ENCODE measurements around the gene SETDB1. TPM values are rescaled to one million over a fixed set of nuclear protein-coding genes. Genes with fewer than 3 reads are reported as not detected.
"Not testable (repeated sequence)": the region's sequence is repeated elsewhere in the genome, so short reads cannot be mapped to it uniquely, and the experiment has no call there.

SETDB1 gene
- total and polyA plus RNA-seq, 4 experiments from 2014 or later: 9.8 to 72.6 (median 42.8) TPM

GRCh38 chr1:150927624-150928023, 1.5 kb downstream of the SETDB1 start:
- peak overlapping the region in 5 of 7 donors; percentile 17 to 97 (median 65) for H3K27ac Mint-ChIP-seq
- Histone ChIP-seq H3K9me3 (ENCODE audit: control insufficient read depth in 1 of 2, low read length in 2 of 2) (peaks cover 0 to 3% of the 10 kb centered on the region in 2 donors), H3K4me3 (ENCODE audit: low read length in 2 of 2) (no peak overlapping the region), H3K36me3 (ENCODE audit: insufficient read depth, low read length) (peaks cover 20% of the 10 kb centered on the region), H3K27me3 (ENCODE audit: insufficient read depth, low read length) (no peaks in the 10 kb centered on the region), H3K4me1 (ENCODE audit: insufficient read depth, low read length) (peaks cover 17% of the 10 kb centered on the region), H3K27ac (ENCODE audit: low read depth, low read length) (no peak overlapping the region)
- ChIA-PET POLR2A (ENCODE audit: partially characterized antibody) (interaction anchor here (1.2 to 1.5 kb wide), 2 partner anchors 49 to 162 kb away, joined by 3 read pairs; partner anchors contain the start of gene CTSS), CTCF (ENCODE audit: partially characterized antibody) (no interaction called here)
- intact Hi-C loops (cut with micrococcal nuclease): loop anchor here (2.0 to 10.0 kb wide), 2 partner anchors 163 to 299 kb away; partner anchors contain the start of genes CTSS and ENSA
- peaks cover 0 to 16% (median 6%) of the 10 kb centered on the region in 8 donors for H3K9me3 Mint-ChIP-seq
- peaks cover 47 to 52% of the 10 kb centered on the region in 2 donors for H3K36me3 Mint-ChIP-seq
- no peaks in the 10 kb centered on the region for H3K27me3 Mint-ChIP-seq
- H3K4me1 Mint-ChIP-seq: peaks cover 14 to 32% (median 24%) of the 10 kb centered on the region in 4 donors
- no peak for DNase-seq
- peak overlapping the region; percentile 32 to 96 (median 95) for H3K4me3 Mint-ChIP-seq

DNA sequence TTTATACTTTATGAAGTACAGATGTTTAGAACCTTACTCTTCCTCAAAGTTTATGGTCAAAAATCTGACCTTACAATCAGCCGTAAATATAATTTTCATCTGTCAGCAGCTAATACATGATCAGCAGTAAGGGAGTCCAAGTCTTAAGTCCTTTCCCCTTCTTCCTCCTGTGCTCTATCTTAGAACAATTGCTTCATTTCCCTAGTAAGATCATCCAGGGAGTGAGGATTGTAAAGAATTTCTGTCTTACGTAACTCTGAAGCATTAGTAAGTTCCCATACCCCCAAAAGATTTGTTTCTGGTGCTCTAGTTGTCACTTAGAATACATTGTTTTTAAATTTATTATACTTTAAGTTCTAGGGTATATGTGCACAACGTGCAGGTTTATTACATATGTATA, 2.1 kb downstream of the SETDB1 start:
- Mint-ChIP-seq H3K36me3 (peaks cover 49 to 52% of the 10 kb centered on the region in 2 donors), H3K27ac (peak overlapping the region in 2 of 7 donors; percentile 3 to 57), H3K27me3 (no peaks in the 10 kb centered on the region), H3K9me3 (peaks cover 0 to 17% (median 6%) of the 10 kb centered on the region in 8 donors), H3K4me1 (peaks cover 14 to 29% (median 24%) of the 10 kb centered on the region in 4 donors), H3K4me3 (peak overlapping the region in 7 of 8 donors; percentile 3 to 64 (median 49))
- Histone ChIP-seq H3K4me3 (ENCODE audit: low read length in 2 of 2) (no peak overlapping the region), H3K9me3 (ENCODE audit: control insufficient read depth in 1 of 2, low read length in 2 of 2) (peaks cover 0 to 3% of the 10 kb centered on the region in 2 donors), H3K27me3 (ENCODE audit: insufficient read depth, low read length) (no peaks in the 10 kb centered on the region), H3K4me1 (ENCODE audit: insufficient read depth, low read length) (peaks cover 15% of the 10 kb centered on the region), H3K36me3 (ENCODE audit: insufficient read depth, low read length) (peaks cover 20% of the 10 kb centered on the region), H3K27ac (ENCODE audit: low read depth, low read length) (no peak overlapping the region)
- intact Hi-C loops (cut with micrococcal nuclease): loop anchor here (10.0 kb wide), 1 partner anchor 163 kb away; the partner anchor contains the start of gene CTSS
- no peak for DNase-seq
- ChIA-PET CTCF (ENCODE audit: partially characterized antibody) (no interaction called here), POLR2A (ENCODE audit: partially characterized antibody) (no interaction called here)

DNA sequence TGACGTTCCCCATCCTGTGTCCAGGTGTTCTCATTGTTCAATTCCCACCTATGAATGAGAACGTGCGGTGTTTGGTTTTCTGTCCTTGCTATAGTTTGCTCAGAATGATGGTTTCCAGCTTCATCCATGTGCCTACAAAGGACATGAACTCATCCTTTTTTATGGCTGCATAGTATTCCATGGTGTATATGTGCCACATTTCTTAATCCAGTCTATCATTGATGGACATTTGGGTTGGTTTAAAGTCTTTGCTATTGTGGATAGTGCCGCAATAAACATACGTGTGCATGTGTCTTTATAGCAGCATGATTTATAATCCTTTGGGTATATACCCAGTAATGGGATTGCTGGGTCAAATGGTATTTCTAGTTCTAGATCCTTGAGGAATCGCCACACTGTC, 2.6 kb downstream of the SETDB1 start:
- H3K27me3 Mint-ChIP-seq; H3K27ac ChIP-seq (ENCODE audit: low read depth, low read length); H3K4me3 ChIP-seq (ENCODE audit: low read length in 2 of 2); DNase-seq; H3K27me3 ChIP-seq (ENCODE audit: insufficient read depth, low read length); POLR2A ChIA-PET (ENCODE audit: partially characterized antibody); H3K27ac Mint-ChIP-seq; H3K9me3 ChIP-seq (ENCODE audit: control insufficient read depth in 1 of 2, low read length in 2 of 2): not testable (repeated sequence)
- H3K9me3 Mint-ChIP-seq: peaks cover 0 to 18% (median 6%) of the 10 kb centered on the region in 8 donors
- CTCF ChIA-PET (ENCODE audit: partially characterized antibody): interaction anchor here (0.9 kb wide), 1 partner anchor 18 kb away, joined by 3 read pairs; no protein-coding TSS in a partner anchor
- peaks cover 14 to 29% (median 24%) of the 10 kb centered on the region in 4 donors for H3K4me1 Mint-ChIP-seq
- intact Hi-C loops (cut with micrococcal nuclease): loop anchor here (10.0 kb wide), 1 partner anchor 164 kb away; the partner anchor contains the start of gene CTSS
- H3K4me3 Mint-ChIP-seq: peak overlapping the region in 1 of 8 donors; percentile 35
- peaks cover 15% of the 10 kb centered on the region for H3K4me1 ChIP-seq (ENCODE audit: insufficient read depth, low read length)
- H3K36me3 ChIP-seq (ENCODE audit: insufficient read depth, low read length): peaks cover 20% of the 10 kb centered on the region
- peaks cover 49 to 52% of the 10 kb centered on the region in 2 donors for H3K36me3 Mint-ChIP-seq

GRCh38 chr1:150931773-150932172, 5.6 kb downstream of the SETDB1 start:
- Histone ChIP-seq H3K27ac (ENCODE audit: low read depth, low read length) (no peak overlapping the region), H3K4me3 (ENCODE audit: low read length in 2 of 2) (no peak overlapping the region), H3K36me3 (ENCODE audit: insufficient read depth, low read length) (peaks cover 20% of the 10 kb centered on the region), H3K27me3 (ENCODE audit: insufficient read depth, low read length) (no peaks in the 10 kb centered on the region), H3K9me3 (ENCODE audit: control insufficient read depth in 1 of 2, low read length in 2 of 2) (peaks cover 0 to 3% of the 10 kb centered on the region in 2 donors), H3K4me1 (ENCODE audit: insufficient read depth, low read length) (peaks cover 12% of the 10 kb centered on the region)
- ChIA-PET POLR2A (ENCODE audit: partially characterized antibody) (interaction anchor here (0.6 kb wide), 2 partner anchors 26 to 44 kb away, joined by 3 read pairs; no protein-coding TSS in a partner anchor), CTCF (ENCODE audit: partially characterized antibody) (interaction anchor here (0.8 to 1.6 kb wide), 3 partner anchors 9 to 12 kb away, joined by 3 to 6 read pairs (median 4); no protein-coding TSS in a partner anchor)
- intact Hi-C loops (cut with micrococcal nuclease): no loop called here
- Mint-ChIP-seq H3K4me3 (peak overlapping the region in 1 of 8 donors; percentile 42), H3K9me3 (peaks cover 0 to 18% (median 6%) of the 10 kb centered on the region in 8 donors), H3K36me3 (peaks cover 58 to 62% of the 10 kb centered on the region in 2 donors), H3K4me1 (peaks cover 16 to 24% (median 18%) of the 10 kb centered on the region in 4 donors), H3K27me3 (no peaks in the 10 kb centered on the region), H3K27ac (no peak overlapping the region)
- peak in 3 of 5 donors; percentile 24 to 28 (median 28) for DNase-seq

DNA sequence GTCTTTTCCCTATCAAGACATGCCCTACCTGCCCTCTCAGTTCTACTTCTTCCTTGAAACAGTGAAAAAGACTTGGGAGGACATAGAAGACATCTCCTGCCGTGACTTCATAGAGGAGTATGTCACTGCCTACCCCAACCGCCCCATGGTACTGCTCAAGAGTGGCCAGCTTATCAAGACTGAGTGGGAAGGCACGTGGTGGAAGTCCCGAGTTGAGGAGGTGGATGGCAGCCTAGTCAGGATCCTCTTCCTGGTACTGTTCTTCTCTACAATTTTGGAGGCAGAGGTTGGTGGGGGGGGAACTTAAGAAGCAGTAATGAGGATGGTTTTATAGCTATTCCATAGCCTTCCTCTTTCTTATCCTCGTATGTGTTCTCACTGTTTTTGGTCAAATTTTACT, 18.7 kb downstream of the SETDB1 start:
- no peak for DNase-seq
- no peak overlapping the region for H3K4me3 ChIP-seq (ENCODE audit: low read length in 2 of 2)
- Mint-ChIP-seq H3K36me3 (peaks cover 53 to 65% of the 10 kb centered on the region in 2 donors), H3K27ac (peak overlapping the region in 3 of 7 donors; percentile 50 to 70 (median 60)), H3K4me1 (no peaks in the 10 kb centered on the region), H3K27me3 (no peaks in the 10 kb centered on the region), H3K9me3 (peaks cover 0 to 1% (median 0%) of the 10 kb centered on the region in 8 donors), H3K4me3 (no peak overlapping the region)
- peaks cover 66% of the 10 kb centered on the region for H3K36me3 ChIP-seq (ENCODE audit: insufficient read depth, low read length)
- H3K9me3 ChIP-seq (ENCODE audit: control insufficient read depth in 1 of 2, low read length in 2 of 2): no peaks in the 10 kb centered on the region
- intact Hi-C loops (cut with micrococcal nuclease): no loop called here
- no peak overlapping the region for H3K27ac ChIP-seq (ENCODE audit: low read depth, low read length)
- no peaks in the 10 kb centered on the region for H3K27me3 ChIP-seq (ENCODE audit: insufficient read depth, low read length)
- ChIA-PET CTCF (ENCODE audit: partially characterized antibody) (no interaction called here), POLR2A (ENCODE audit: partially characterized antibody) (no interaction called here)
- H3K4me1 ChIP-seq (ENCODE audit: insufficient read depth, low read length): no peaks in the 10 kb centered on the region

DNA sequence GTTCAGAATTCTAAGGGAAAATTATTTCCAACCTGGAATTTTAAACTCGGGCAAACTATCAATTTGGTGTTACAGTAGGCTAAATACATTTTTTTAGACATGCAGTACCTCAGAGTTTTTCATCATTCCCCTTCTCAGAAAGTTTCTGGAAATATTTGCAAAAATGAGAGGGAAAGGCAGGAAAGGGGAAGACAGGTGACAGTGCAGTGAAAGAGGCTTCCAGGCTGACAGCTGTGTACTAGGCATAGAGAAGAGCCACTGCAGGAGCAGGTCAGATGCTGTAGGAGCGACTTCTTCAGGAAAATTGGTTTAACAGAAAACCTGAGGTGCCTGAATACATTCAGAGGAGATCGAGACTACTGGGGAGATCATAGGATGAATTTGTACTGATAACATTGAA, 28.5 kb downstream of the SETDB1 start:
- peaks cover 50 to 75% of the 10 kb centered on the region in 2 donors for H3K36me3 Mint-ChIP-seq
- peaks cover 48% of the 10 kb centered on the region for H3K36me3 ChIP-seq (ENCODE audit: insufficient read depth, low read length)
- H3K27ac Mint-ChIP-seq: peak overlapping the region in 4 of 7 donors; percentile 1 to 22 (median 13)
- POLR2A ChIA-PET (ENCODE audit: partially characterized antibody): no interaction called here
- H3K27me3 ChIP-seq (ENCODE audit: insufficient read depth, low read length): no peaks in the 10 kb centered on the region
- H3K9me3 Mint-ChIP-seq: no peaks in the 10 kb centered on the region
- H3K9me3 ChIP-seq (ENCODE audit: control insufficient read depth in 1 of 2, low read length in 2 of 2): no peaks in the 10 kb centered on the region
- no peaks in the 10 kb centered on the region for H3K27me3 Mint-ChIP-seq
- no peak for DNase-seq
- H3K4me3 ChIP-seq (ENCODE audit: low read length in 2 of 2): no peak overlapping the region
- H3K4me1 Mint-ChIP-seq: peaks cover 0 to 2% (median 0%) of the 10 kb centered on the region in 4 donors
- CTCF ChIA-PET (ENCODE audit: partially characterized antibody): no interaction called here
- H3K4me1 ChIP-seq (ENCODE audit: insufficient read depth, low read length): no peaks in the 10 kb centered on the region
- H3K27ac ChIP-seq (ENCODE audit: low read depth, low read length): no peak overlapping the region
- no peak overlapping the region for H3K4me3 Mint-ChIP-seq
- intact Hi-C loops (cut with micrococcal nuclease): no loop called here

DNA sequence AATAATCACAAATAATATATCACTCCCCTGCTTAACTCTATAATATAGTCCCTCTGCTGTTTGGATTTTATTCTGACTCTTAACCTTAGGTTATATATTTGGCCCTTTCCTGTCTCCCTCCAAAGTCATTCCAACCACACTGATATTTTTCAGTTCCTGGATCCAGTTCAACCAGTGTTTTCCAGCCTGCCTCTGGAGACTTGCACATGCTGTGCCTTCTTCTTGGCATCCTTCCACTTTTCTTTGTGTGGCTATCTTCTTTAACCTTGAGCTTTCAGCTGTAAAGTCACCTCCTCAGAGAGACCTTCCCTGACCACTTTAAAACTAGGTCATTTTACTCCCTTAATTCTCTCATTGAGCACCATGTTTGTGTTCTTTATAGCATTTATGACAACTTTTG, 29.1 kb downstream of the SETDB1 start:
- peak overlapping the region in 6 of 7 donors; percentile 4 to 84 (median 56) for H3K27ac Mint-ChIP-seq
- CTCF ChIA-PET (ENCODE audit: partially characterized antibody): no interaction called here
- no peaks in the 10 kb centered on the region for H3K4me1 ChIP-seq (ENCODE audit: insufficient read depth, low read length)
- H3K27me3 ChIP-seq (ENCODE audit: insufficient read depth, low read length): no peaks in the 10 kb centered on the region
- H3K9me3 Mint-ChIP-seq: no peaks in the 10 kb centered on the region
- H3K4me1 Mint-ChIP-seq: peaks cover 0 to 2% (median 0%) of the 10 kb centered on the region in 4 donors
- no peak for DNase-seq
- peaks cover 45% of the 10 kb centered on the region for H3K36me3 ChIP-seq (ENCODE audit: insufficient read depth, low read length)
- no peaks in the 10 kb centered on the region for H3K9me3 ChIP-seq (ENCODE audit: control insufficient read depth in 1 of 2, low read length in 2 of 2)
- H3K27me3 Mint-ChIP-seq: no peaks in the 10 kb centered on the region
- intact Hi-C loops (cut with micrococcal nuclease): no loop called here
- POLR2A ChIA-PET (ENCODE audit: partially characterized antibody): no interaction called here
- peaks cover 48 to 73% of the 10 kb centered on the region in 2 donors for H3K36me3 Mint-ChIP-seq
- H3K4me3 Mint-ChIP-seq: no peak overlapping the region
- no peak overlapping the region for H3K27ac ChIP-seq (ENCODE audit: low read depth, low read length)
- H3K4me3 ChIP-seq (ENCODE audit: low read length in 2 of 2): no peak overlapping the region

Measured in CD4-positive, alpha-beta memory T cell (primary cell).